ENCODE data around the gene KIRREL3.

GRCh38 chr11:126599217-126599897 lies 401.2 kb downstream of the KIRREL3 start:
- TF ChIP-seq CTCF (IDR thresholded peaks at IDR 0.05) (no peak), POLR2A (IDR thresholded peaks at IDR 0.05) (no peak)

Data from testis (tissue), 2 donors.